NT2/D1 (cell line): ENCODE data around the gene MRPL49.
"Not testable (repeated sequence)": the region's sequence is repeated elsewhere in the genome, so short reads cannot be mapped to it uniquely, and the experiment has no call there.

ENCODE experiments used
- DNase-seq: peaks from one replicate; pipeline ENCODE4 v3.0.0-alpha.2; 2011; ENCODE audit warnings: low read depth, low spot score
- H3K27me3 ChIP-seq: 2 replicates; pipeline ENCODE4 v1.6.0; 2011; ENCODE audit warnings: mild to moderate bottlenecking; ENCODE audit not compliant: insufficient read length, insufficient read depth
- H3K36me3 ChIP-seq: 2 replicates; pipeline ENCODE4 v1.6.1; 2011; ENCODE audit warnings: mild to moderate bottlenecking, low read length, mixed read lengths; ENCODE audit not compliant: insufficient read depth, insufficient read length
- H3K4me1 ChIP-seq: 2 replicates; pipeline ENCODE4 v1.5.1; 2011; ENCODE audit not compliant: insufficient read depth, insufficient read length
- H3K4me3 ChIP-seq: 2 replicates; pipeline ENCODE4 v1.5.1; 2011; ENCODE audit warnings: low read depth; ENCODE audit not compliant: insufficient read length
- H3K9ac ChIP-seq: 2 replicates; pipeline ENCODE4 v1.6.0; 2011; ENCODE audit warnings: low read depth; ENCODE audit not compliant: insufficient read length
- H3K9me3 ChIP-seq: 2 replicates; pipeline ENCODE4 v1.5.1; 2011; ENCODE audit warnings: mild to moderate bottlenecking, low read length; ENCODE audit not compliant: insufficient read depth
- SUZ12 ChIP-seq: IDR thresholded peaks from 2 replicates; pipeline ENCODE4 v1.6.1; 2011; ENCODE audit not compliant: insufficient read length, insufficient read depth; ENCODE audit errors: extremely low read depth
- YY1 ChIP-seq: IDR thresholded peaks from 2 replicates; pipeline ENCODE4 v1.6.1; 2011; ENCODE audit not compliant: insufficient read length, insufficient read depth
- ZNF274 ChIP-seq: IDR thresholded peaks from 2 replicates; pipeline ENCODE4 v1.6.1; 2011; ENCODE audit warnings: mild to moderate bottlenecking, low read depth, low read length

Gene MRPL49

GRCh38 chr11:65169164-65169641 is 47.1 kb downstream of the MRPL49 start:
- H3K27me3 ChIP-seq, result no peaks in the 10 kb centered on the region
- no peaks in the 10 kb centered on the region for H3K9me3 ChIP-seq
- H3K4me3 ChIP-seq, result no peak overlapping the region
- TF ChIP-seq YY1, result no peak
- no peak for TF ChIP-seq ZNF274
- no peak for TF ChIP-seq SUZ12
- peaks cover 11% of the 10 kb centered on the region for H3K4me1 ChIP-seq
- no peaks in the 10 kb centered on the region for H3K36me3 ChIP-seq
- H3K9ac ChIP-seq, result no peak overlapping the region
- no peak for DNase-seq

GRCh38 chr11:65170058-65170534 is 48.0 kb downstream of the MRPL49 start, which contains the start of gene SPDYC:
TSS of gene SPDYC (plus strand) at chr11:65170233. CDS start at chr11:65171358, 1,125 bp downstream.
- peak within 1 kb of the TSS; percentile 52 for H3K9ac ChIP-seq
- peaks cover 11% of the 10 kb centered on the region for H3K4me1 ChIP-seq
- no peaks in the 10 kb centered on the region for H3K9me3 ChIP-seq
- TF ChIP-seq ZNF274 (no peak), SUZ12 (no peak), YY1 (no peak)
- no peak for DNase-seq
- H3K36me3 ChIP-seq, result no peaks in the 10 kb centered on the region
- no peaks in the 10 kb centered on the region for H3K27me3 ChIP-seq
- peak within 1 kb of the TSS; percentile 31 for H3K4me3 ChIP-seq

- Histone ChIP-seq H3K9me3 (no peaks in the 10 kb centered on the region), H3K36me3 (no peaks in the 10 kb centered on the region), H3K27me3 (no peaks in the 10 kb centered on the region), H3K9ac (no peak overlapping the region), H3K4me3 (no peak overlapping the region), H3K4me1 (peaks cover 11% of the 10 kb centered on the region)
- TF ChIP-seq YY1, result no peak
- TF ChIP-seq SUZ12, result no peak
- TF ChIP-seq ZNF274, result no peak
- no peak for DNase-seq
Measured at GRCh38 chr11:65172600-65172999, 50.5 kb downstream of the MRPL49 start.

- H3K9me3 ChIP-seq, DNase-seq, H3K36me3 ChIP-seq, H3K9ac ChIP-seq, H3K4me1 ChIP-seq, H3K4me3 ChIP-seq, H3K27me3 ChIP-seq: not testable (repeated sequence)
Measured at GRCh38 chr11:65174571-65175010, 52.5 kb downstream of the MRPL49 start.
